SK-N-SH treated with all-trans-retinoic acid at 6 μM for 48 hours (cell line): ENCODE measurements around the gene GLIS1.

Source experiments
- ATAC-seq: fragments of 200-7000 bp; cut with Tn5 transposase; 3 replicates; pipeline ENCODE4 v1.9.1; 2020; ENCODE audit warnings: mild to moderate bottlenecking, moderate library complexity
- ARNTL ChIP-seq: fragments of 450-650 bp; formaldehyde crosslinking; IDR thresholded peaks from 2 replicates; pipeline ENCODE4 v1.5.0; 2020; ENCODE audit warnings: low read depth, mild to moderate bottlenecking, moderate library complexity, borderline replicate concordance
- BACH2 ChIP-seq: fragments of 250-450 bp; sonication (Bioruptor Pico); IDR thresholded peaks from 2 replicates; pipeline ENCODE4 v1.9.0; 2021; ENCODE audit warnings: mild to moderate bottlenecking, borderline replicate concordance
- CREB5 ChIP-seq: fragments of 250-450 bp; sonication (Bioruptor Pico); IDR thresholded peaks from 2 replicates; pipeline ENCODE4 v1.5.1; 2020; ENCODE audit warnings: low read depth, mild to moderate bottlenecking, moderate library complexity
- CSDC2 ChIP-seq: fragments of 250-450 bp; sonication (Bioruptor Pico); IDR thresholded peaks from 2 replicates; pipeline ENCODE4 v1.5.0; 2020; ENCODE audit warnings: mild to moderate bottlenecking, moderate library complexity
- ESRRG ChIP-seq: fragments of 250-450 bp; sonication (Bioruptor Pico); IDR thresholded peaks from 2 replicates; pipeline ENCODE4 v1.6.1; 2021; ENCODE audit warnings: mild to moderate bottlenecking
- GLIS3 ChIP-seq: fragments of 250-450 bp; sonication (Bioruptor Pico); IDR thresholded peaks from 2 replicates; pipeline ENCODE4 v1.5.0; 2020; ENCODE audit warnings: mild to moderate bottlenecking, moderate library complexity
- ISL1 ChIP-seq: fragments of 250-450 bp; sonication (Bioruptor Pico); IDR thresholded peaks from 2 replicates; pipeline ENCODE4 v2.1.2; 2022; ENCODE audit warnings: mild to moderate bottlenecking, moderate library complexity
- OSR1 ChIP-seq: fragments of 250-450 bp; sonication (Bioruptor Pico); IDR thresholded peaks from 2 replicates; pipeline ENCODE4 v1.8.0; 2022; ENCODE audit warnings: moderate library complexity, mild to moderate bottlenecking, inconsistent platforms
- PATZ1 ChIP-seq: fragments of 250-450 bp; sonication (Bioruptor Pico); IDR thresholded peaks from 2 replicates; pipeline ENCODE4 v1.8.0; 2020; ENCODE audit warnings: mild to moderate bottlenecking, moderate library complexity, borderline replicate concordance
- PPARA ChIP-seq: fragments of 250-450 bp; sonication (Bioruptor Pico); IDR thresholded peaks from 2 replicates; pipeline ENCODE4 v1.5.0; 2020; ENCODE audit warnings: mild to moderate bottlenecking, borderline replicate concordance
- RARB ChIP-seq: fragments of 250-450 bp; sonication (Bioruptor Pico); IDR thresholded peaks from 2 replicates; pipeline ENCODE4 v1.8.0; 2021; ENCODE audit warnings: mild to moderate bottlenecking, moderate library complexity
- SNAI2 ChIP-seq: fragments of 250-450 bp; sonication (Bioruptor Pico); IDR thresholded peaks from 2 replicates; pipeline ENCODE4 v1.5.0; 2020; ENCODE audit warnings: mild to moderate bottlenecking, moderate library complexity
- TCF4 ChIP-seq: fragments of 250-450 bp; sonication (Bioruptor Pico); IDR thresholded peaks from 2 replicates; pipeline ENCODE4 v1.8.0; 2021; ENCODE audit warnings: mild to moderate bottlenecking, moderate library complexity, borderline replicate concordance
- TOX ChIP-seq: fragments of 250-450 bp; sonication (Bioruptor Pico); IDR thresholded peaks from 2 replicates; pipeline ENCODE4 v1.8.0; 2021; ENCODE audit warnings: mild to moderate bottlenecking, moderate library complexity, borderline replicate concordance
- ZC3H10 ChIP-seq: fragments of 250-450 bp; sonication (Bioruptor Pico); IDR thresholded peaks from 2 replicates; pipeline ENCODE4 v1.5.1; 2021; ENCODE audit warnings: mild to moderate bottlenecking, moderate library complexity
- ZFP3 ChIP-seq: fragments of 250-450 bp; sonication (Bioruptor Pico); IDR thresholded peaks from 2 replicates; pipeline ENCODE4 v1.5.0; 2020; ENCODE audit warnings: mild to moderate bottlenecking, moderate library complexity
- ZFP30 ChIP-seq: fragments of 450-650 bp; formaldehyde crosslinking; IDR thresholded peaks from 2 replicates; pipeline ENCODE4 v1.5.0; 2022; ENCODE audit warnings: mild to moderate bottlenecking, moderate library complexity
- ZNF565 ChIP-seq: fragments of 450-650 bp; formaldehyde crosslinking; conservative IDR thresholded peaks from 2 replicates; pipeline ENCODE4 v1.5.0; 2020; ENCODE audit warnings: low read depth, mild to moderate bottlenecking, moderate library complexity
- ZNF70 ChIP-seq: fragments of 450-650 bp; formaldehyde crosslinking; IDR thresholded peaks from 2 replicates; pipeline ENCODE4 v1.5.0; 2020; ENCODE audit warnings: mild to moderate bottlenecking, moderate library complexity
- ZNF8 ChIP-seq: fragments of 450-650 bp; formaldehyde crosslinking; IDR thresholded peaks from 2 replicates; pipeline ENCODE4 v1.5.0; 2020; ENCODE audit warnings: mild to moderate bottlenecking, moderate library complexity
- TF ChIP-seq, protein P1 (sequence below): fragments of 250-450 bp; sonication (Bioruptor Pico); IDR thresholded peaks from 2 replicates; pipeline ENCODE4 v1.8.0; 2021; ENCODE audit warnings: low read depth, mild to moderate bottlenecking, moderate library complexity, borderline replicate concordance
- TF ChIP-seq, protein P2 (sequence below): fragments of 250-450 bp; sonication (Bioruptor Pico); IDR thresholded peaks from 2 replicates; pipeline ENCODE4 v1.5.1; 2021; ENCODE audit warnings: mild to moderate bottlenecking, moderate library complexity
- TF ChIP-seq, protein P3 (sequence below): fragments of 250-450 bp; sonication (Bioruptor Pico); IDR thresholded peaks from 2 replicates; pipeline ENCODE4 v1.5.0; 2020; ENCODE audit warnings: mild to moderate bottlenecking, moderate library complexity

GLIS1 gene

GRCh38 chr1:53481456-53481855 lies 257.5 kb downstream of the GLIS1 start (continued):
- TF ChIP-seq PATZ1 (CRISPR knock-in tag), result no peak
- TF ChIP-seq, all 23 proteins: peak for 0

DNA sequence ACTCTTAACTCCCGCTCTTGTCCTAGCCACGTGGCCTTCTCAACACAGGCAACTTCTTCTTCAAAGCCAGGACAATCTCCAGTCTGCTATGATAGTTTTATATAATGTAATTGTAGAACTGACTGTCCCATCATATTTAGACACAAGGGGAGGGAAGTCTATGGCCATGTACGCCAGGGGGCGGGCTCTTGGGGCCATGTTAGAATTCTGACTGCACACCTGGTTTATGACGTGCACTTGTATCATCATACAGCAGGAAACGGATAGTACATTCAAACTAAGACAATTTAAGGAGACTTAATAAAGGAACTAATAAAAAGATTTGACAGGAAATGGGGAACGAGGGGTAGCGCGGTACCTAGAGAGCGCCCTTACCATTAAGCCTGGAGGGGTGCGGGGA lies 258.3 kb downstream of the GLIS1 start:
- ATAC-seq, result no peak
- TF ChIP-seq BACH2 (CRISPR knock-in tag), result no peak
- TF ChIP-seq TOX (CRISPR knock-in tag), result no peak
- no peak for TF ChIP-seq GLIS3 (CRISPR knock-in tag)
- TF ChIP-seq, protein P1, sequence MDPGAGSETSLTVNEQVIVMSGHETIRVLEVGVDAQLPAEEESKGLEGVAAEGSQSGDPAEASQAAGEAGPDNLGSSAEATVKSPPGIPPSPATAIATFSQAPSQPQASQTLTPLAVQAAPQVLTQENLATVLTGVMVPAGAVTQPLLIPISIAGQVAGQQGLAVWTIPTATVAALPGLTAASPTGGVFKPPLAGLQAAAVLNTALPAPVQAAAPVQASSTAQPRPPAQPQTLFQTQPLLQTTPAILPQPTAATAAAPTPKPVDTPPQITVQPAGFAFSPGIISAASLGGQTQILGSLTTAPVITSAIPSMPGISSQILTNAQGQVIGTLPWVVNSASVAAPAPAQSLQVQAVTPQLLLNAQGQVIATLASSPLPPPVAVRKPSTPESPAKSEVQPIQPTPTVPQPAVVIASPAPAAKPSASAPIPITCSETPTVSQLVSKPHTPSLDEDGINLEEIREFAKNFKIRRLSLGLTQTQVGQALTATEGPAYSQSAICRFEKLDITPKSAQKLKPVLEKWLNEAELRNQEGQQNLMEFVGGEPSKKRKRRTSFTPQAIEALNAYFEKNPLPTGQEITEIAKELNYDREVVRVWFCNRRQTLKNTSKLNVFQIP (CRISPR knock-in tag), result no peak
- no peak for TF ChIP-seq ISL1 (CRISPR knock-in tag)
- TF ChIP-seq RARB, result no peak
- TF ChIP-seq, protein P2, sequence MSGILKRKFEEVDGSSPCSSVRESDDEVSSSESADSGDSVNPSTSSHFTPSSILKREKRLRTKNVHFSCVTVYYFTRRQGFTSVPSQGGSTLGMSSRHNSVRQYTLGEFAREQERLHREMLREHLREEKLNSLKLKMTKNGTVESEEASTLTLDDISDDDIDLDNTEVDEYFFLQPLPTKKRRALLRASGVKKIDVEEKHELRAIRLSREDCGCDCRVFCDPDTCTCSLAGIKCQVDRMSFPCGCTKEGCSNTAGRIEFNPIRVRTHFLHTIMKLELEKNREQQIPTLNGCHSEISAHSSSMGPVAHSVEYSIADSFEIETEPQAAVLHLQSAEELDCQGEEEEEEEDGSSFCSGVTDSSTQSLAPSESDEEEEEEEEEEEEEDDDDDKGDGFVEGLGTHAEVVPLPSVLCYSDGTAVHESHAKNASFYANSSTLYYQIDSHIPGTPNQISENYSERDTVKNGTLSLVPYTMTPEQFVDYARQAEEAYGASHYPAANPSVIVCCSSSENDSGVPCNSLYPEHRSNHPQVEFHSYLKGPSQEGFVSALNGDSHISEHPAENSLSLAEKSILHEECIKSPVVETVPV (CRISPR knock-in tag), result no peak
- no peak for TF ChIP-seq ESRRG (CRISPR knock-in tag)
- no peak for TF ChIP-seq PPARA (CRISPR knock-in tag)
- TF ChIP-seq ARNTL (CRISPR knock-in tag), result no peak
- no peak for TF ChIP-seq CREB5 (CRISPR knock-in tag)
- TF ChIP-seq TCF4 (CRISPR knock-in tag), result no peak
- TF ChIP-seq, protein P3, sequence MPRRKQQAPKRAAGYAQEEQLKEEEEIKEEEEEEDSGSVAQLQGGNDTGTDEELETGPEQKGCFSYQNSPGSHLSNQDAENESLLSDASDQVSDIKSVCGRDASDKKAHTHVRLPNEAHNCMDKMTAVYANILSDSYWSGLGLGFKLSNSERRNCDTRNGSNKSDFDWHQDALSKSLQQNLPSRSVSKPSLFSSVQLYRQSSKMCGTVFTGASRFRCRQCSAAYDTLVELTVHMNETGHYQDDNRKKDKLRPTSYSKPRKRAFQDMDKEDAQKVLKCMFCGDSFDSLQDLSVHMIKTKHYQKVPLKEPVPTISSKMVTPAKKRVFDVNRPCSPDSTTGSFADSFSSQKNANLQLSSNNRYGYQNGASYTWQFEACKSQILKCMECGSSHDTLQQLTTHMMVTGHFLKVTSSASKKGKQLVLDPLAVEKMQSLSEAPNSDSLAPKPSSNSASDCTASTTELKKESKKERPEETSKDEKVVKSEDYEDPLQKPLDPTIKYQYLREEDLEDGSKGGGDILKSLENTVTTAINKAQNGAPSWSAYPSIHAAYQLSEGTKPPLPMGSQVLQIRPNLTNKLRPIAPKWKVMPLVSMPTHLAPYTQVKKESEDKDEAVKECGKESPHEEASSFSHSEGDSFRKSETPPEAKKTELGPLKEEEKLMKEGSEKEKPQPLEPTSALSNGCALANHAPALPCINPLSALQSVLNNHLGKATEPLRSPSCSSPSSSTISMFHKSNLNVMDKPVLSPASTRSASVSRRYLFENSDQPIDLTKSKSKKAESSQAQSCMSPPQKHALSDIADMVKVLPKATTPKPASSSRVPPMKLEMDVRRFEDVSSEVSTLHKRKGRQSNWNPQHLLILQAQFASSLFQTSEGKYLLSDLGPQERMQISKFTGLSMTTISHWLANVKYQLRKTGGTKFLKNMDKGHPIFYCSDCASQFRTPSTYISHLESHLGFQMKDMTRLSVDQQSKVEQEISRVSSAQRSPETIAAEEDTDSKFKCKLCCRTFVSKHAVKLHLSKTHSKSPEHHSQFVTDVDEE (CRISPR knock-in tag), result no peak
- no peak for TF ChIP-seq CSDC2
- no peak for TF ChIP-seq ZFP30
- no peak for TF ChIP-seq SNAI2
- no peak for TF ChIP-seq ZNF8 (CRISPR knock-in tag)
- TF ChIP-seq ZFP3 (CRISPR knock-in tag), result no peak
- TF ChIP-seq ZNF70 (CRISPR knock-in tag), result no peak

- no peak for ATAC-seq
- TF ChIP-seq ZNF8 (CRISPR knock-in tag), result no peak
- TF ChIP-seq OSR1, result no peak
- no peak for TF ChIP-seq CREB5 (CRISPR knock-in tag)
- no peak for TF ChIP-seq TOX (CRISPR knock-in tag)
- no peak for TF ChIP-seq ARNTL (CRISPR knock-in tag)
- TF ChIP-seq SNAI2, result no peak
- TF ChIP-seq ZNF70 (CRISPR knock-in tag), result no peak
- no peak for TF ChIP-seq ZFP30
- no peak for TF ChIP-seq BACH2 (CRISPR knock-in tag)
- no peak for TF ChIP-seq ZFP3 (CRISPR knock-in tag)
- no peak for TF ChIP-seq RARB
- no peak for TF ChIP-seq ZC3H10 (CRISPR knock-in tag)
- no peak for TF ChIP-seq ZNF565 (CRISPR knock-in tag)
- TF ChIP-seq CSDC2, result no peak
- TF ChIP-seq, protein P3 (CRISPR knock-in tag), result no peak
- TF ChIP-seq, protein P2 (CRISPR knock-in tag), result no peak
- TF ChIP-seq ESRRG (CRISPR knock-in tag), result no peak
These were observed 260.5 kb downstream of the GLIS1 start for GRCh38 chr1:53478502-53478818.
